ENCODE measurements around the gene OR14C36. TPM values are rescaled to one million over a fixed set of nuclear protein-coding genes. Genes with fewer than 3 reads are reported as not detected.

The OR14C36 gene
- total RNA-seq, 1 donor from 2014 or later: not detected

Other genes starting within 250 kb of the OR14C36 start
- gene OR2M5, start 203.6 kb upstream of the OR14C36 start, total RNA-seq: not detected
- gene OR2M2, start 174.0 kb upstream of the OR14C36 start, total RNA-seq: not detected
- gene OR2M3, start 151.5 kb upstream of the OR14C36 start, total RNA-seq: 0.04 TPM
- not detected for gene OR2M4, start 117.4 kb upstream of the OR14C36 start, total RNA-seq
- not detected for gene OR2T33, start 70.8 kb upstream of the OR14C36 start, total RNA-seq
- not detected for gene OR2T12, start 45.4 kb upstream of the OR14C36 start, total RNA-seq
- not detected for gene OR2M7, start 24.2 kb upstream of the OR14C36 start, total RNA-seq
- gene OR2T4, start 12.9 kb downstream of the OR14C36 start, total RNA-seq: not detected
- gene OR2T6, start 27.0 kb downstream of the OR14C36 start, total RNA-seq: not detected
- gene OR2T1, start 54.3 kb downstream of the OR14C36 start, total RNA-seq: not detected
- gene OR2T2, start 96.9 kb downstream of the OR14C36 start, total RNA-seq: not detected
- gene OR2T3, start 124.6 kb downstream of the OR14C36 start, total RNA-seq: not detected
- gene OR2T5, start 139.8 kb downstream of the OR14C36 start, total RNA-seq: not detected
- not detected for gene OR2G6, start 159.3 kb downstream of the OR14C36 start, total RNA-seq
- gene OR2T29, start 214.0 kb downstream of the OR14C36 start, total RNA-seq: not detected
- not detected for gene OR2T34, start 226.0 kb downstream of the OR14C36 start, total RNA-seq
- not detected for gene OR2T10, start 248.9 kb downstream of the OR14C36 start, total RNA-seq